ENCODE measurements around the gene SART1.
A peak's percentile ranks its signal among the peaks of the same experiment; 100 is the strongest.

The SART1 gene

GRCh38 chr11:65967329-65967934, 5.9 kb downstream of the SART1 start:
- no peak for DNase-seq (ENCODE audit: low read depth in 2 of 2)

DNA sequence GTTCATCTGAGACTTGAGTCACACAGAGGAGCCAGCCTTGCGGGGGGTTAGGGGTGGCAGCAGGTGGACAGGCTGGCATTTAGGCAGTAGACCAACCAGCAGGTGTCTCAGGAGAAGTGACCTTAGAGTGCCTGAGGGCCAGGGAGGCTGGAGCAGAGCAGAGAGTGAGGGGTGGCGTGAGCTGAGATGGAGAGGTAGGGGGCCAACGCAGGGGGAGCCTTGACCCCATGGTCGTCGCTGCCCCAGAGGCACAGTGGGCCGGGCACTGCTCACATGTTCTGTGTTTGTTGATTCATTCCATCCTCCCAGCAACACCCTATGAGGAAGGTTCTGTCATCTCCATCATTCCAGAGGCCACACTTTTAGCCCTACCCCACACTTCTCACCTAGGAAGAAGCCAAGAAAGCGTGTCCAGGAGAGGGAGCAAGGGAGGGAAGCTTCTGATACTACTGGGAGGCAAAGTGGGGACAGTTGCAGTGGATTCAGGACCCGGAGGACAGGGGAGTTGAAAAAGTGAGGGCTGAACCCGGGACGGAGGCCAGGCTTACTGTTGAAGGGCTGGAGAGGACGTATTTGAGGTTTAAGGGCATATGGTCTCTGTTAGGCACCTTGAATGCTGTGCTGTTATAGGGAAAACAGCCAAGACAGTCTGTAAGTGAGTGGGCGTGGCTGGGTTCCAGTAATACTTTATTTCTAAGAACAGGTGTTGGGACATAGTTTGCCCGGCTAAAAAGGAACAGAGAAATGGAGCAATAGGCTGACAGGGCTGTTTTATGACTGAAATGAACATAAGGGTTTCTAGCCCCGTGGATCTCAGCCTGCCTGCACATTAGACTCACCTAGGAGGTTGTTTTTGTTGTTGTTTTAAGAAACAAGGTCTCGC, 7.3 kb downstream of the SART1 start:
- DNase-seq (ENCODE audit: low read depth in 2 of 2): no peak

- no peak for DNase-seq (ENCODE audit: low read depth in 2 of 2)
Measured at GRCh38 chr11:65972116-65972515, 10.6 kb downstream of the SART1 start.

- no peak for DNase-seq (ENCODE audit: low read depth in 2 of 2)
Measured at GRCh38 chr11:65973439-65974110, 12.0 kb downstream of the SART1 start.

- no peak for DNase-seq (ENCODE audit: low read depth in 2 of 2)
Measured at GRCh38 chr11:65975771-65976170, 14.2 kb downstream of the SART1 start.

GRCh38 chr11:65976216-65977176, 15.0 kb downstream of the SART1 start:
- DNase-seq (ENCODE audit: low read depth in 2 of 2): no peak

- no peak for DNase-seq (ENCODE audit: low read depth in 2 of 2)
Measured at GRCh38 chr11:65977621-65978390, 16.3 kb downstream of the SART1 start.

DNA sequence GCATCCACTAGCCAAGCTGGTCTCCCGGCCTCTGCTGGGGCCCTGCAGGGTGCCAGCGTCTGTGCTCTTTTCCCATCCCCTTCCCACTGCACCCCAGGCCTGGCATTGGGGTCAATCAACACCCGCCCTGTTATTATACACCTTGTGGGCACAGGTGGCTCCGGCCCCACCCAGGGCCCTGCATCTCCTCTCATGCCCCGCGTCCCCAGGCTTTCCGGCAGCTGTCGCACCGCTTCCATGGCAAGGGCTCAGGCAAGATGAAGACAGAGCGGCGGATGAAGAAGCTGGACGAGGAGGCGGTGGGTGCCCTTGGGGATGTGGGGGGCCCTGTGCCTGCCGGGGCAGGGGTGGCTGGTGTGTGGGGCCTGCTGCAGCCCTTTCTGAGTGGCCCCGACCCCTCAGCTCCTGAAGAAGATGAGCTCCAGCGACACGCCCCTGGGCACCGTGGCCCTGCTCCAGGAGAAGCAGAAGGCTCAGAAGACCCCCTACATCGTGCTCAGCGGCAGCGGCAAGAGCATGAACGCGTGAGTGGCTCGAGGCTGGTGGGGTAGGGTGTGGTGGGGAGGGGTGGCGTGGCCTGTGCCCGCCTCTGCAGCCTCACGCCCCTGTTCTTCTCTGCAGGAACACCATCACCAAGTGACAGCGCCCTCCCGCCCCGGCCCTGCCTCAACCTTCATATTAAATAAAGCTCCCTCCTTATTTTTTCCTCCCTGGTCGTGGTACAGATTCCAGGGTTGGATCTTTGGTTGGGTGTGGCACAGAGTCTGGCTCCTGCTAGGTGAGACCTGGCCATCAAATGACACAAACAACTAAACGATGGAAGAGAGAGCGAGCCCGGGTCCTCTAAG, 17.1 kb downstream of the SART1 start:
- DNase-seq (ENCODE audit: low read depth in 2 of 2): no peak

GRCh38 chr11:65979261-65979759, 17.8 kb downstream of the SART1 start:
- no peak for DNase-seq (ENCODE audit: low read depth in 2 of 2)

- DNase-seq (ENCODE audit: low read depth in 2 of 2): no peak
Measured at GRCh38 chr11:65981101-65981740, 19.7 kb downstream of the SART1 start.

DNA sequence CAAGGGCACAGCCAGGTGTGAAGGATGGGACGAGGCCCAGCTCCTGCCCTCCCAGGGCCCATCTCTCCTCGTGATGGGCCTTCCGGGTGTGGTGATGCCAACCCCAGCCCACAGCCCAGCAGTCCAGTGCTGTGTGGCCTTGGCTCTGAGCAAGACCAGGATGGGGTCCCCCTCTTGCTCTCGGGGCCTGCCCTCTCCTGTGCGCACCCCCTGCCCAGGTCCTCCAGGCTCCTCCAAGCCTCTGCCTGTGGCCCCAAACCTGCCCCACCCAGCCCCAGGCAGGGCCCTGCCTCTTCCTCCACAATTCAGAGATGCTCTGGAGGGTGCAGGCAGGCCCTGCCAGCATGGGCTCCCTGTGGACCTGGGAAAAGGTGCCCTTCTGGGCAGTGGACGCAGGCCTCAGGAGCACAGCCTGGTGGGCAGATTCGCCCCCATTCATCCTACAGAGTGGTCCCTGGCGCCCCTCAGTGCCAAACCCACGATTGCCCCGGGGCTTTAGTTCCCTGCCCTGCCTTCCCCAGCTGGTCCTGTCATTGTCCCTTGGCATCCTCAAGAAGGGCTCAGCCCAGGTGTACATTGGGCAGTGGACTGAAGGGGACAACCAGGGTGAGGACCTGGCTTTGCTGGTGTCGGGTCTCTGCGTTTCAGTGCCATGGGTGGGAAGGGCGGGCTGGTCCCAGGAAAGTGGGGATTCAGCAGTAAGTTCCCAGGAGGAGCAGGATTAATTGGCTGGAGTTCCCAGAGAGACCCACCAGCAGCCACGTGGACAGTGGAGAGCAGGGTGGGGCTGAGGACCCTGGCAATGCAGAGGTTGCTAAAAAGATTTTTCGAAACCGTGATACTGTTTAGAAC, 20.7 kb downstream of the SART1 start:
- no peak for DNase-seq (ENCODE audit: low read depth in 2 of 2)

DNA sequence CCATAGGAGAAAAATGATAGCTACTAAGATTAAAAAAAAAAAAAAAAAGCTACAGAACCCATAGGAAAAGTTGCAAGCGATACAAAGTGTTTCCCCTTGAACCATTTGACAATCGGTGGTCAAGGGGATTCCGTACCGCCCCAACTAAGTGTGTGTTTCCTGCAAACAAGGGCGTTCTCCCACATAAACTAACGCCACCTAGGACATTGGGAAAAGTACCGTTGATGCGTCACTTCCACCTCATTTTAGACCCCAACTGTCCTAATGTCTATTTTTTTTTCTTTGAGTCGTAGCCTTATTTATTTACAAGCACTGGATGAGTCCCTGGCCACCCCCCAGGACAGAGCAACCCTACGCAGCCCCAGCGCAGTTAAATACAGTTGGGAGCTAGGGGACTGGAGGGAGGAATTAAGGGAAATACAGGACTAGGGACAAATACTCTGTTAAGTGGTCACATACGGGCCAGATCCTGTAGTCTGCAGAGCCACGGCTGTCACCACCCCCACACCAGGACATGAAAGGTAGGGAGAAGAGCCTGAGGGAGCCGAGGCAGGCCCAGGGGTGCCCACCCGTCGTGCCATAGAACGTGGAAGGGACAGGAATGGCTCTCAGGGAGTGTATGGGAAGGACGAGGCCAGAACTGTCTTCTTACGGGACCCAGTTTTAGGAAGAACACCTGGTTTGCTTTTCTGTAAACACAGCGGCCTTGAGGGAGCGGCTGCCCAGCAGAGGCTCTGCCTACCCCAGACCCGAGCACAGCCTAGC, 21.5 kb downstream of the SART1 start:
- DNase-seq (ENCODE audit: low read depth in 2 of 2): no peak

DNA sequence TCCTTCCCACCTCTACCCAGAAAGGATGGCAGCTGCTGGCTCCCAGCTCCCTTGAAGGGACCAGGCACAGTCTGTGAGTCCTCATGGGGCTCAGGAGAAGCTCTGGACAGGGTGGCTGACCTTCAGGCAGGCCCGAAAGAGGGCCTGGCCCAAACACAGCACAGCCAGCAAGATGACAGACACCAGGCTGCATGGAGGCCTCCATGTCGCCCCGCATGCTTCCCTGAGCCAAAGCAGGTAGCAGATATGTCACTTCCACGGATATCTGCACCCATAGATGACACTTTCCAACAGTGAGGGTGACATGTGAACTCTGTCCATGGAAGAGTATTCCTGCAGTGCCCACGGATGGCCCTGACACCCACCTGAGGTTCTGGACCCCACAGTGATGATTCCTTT, 22.1 kb downstream of the SART1 start:
- DNase-seq (ENCODE audit: low read depth in 2 of 2): no peak

- DNase-seq (ENCODE audit: low read depth in 2 of 2): no peak
Measured at GRCh38 chr11:65987336-65987735, 25.8 kb downstream of the SART1 start.

- peak; percentile 69 to 91 for DNase-seq (ENCODE audit: low read depth in 2 of 2)
Measured at GRCh38 chr11:65988791-65989592, 27.5 kb downstream of the SART1 start.

DNA sequence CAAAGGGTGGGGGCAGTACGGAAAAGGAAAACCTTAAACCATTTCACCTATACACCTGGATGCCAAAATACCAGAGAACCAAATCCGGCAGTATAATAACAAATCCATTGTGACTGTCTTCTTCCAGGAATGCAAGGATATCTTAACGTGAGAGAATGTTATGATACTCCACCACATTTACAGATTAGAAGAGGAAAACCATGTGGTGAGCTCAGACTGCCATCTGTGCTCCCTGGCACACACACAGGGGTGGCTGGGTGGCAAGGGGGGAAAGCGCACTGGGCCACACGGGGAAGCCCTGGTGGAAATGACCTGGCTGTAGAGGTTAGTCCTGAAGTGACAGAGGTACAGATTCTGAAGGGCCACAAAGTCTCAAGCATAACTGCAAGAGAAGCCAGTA, 30.5 kb downstream of the SART1 start:
- no peak for DNase-seq (ENCODE audit: low read depth in 2 of 2)

GRCh38 chr11:65997286-65997685, 35.8 kb downstream of the SART1 start:
- no peak for DNase-seq (ENCODE audit: low read depth in 2 of 2)

All from stimulated activated CD4-positive, alpha-beta T cell treated with anti-CD3 and anti-CD28 coated beads, Interleukin-1b, Interleukin-23, amount 100 ng/mL, for 4 hours (primary cell).